T47D (cell line): ENCODE data around the gene ACTA1.

Source experiments
- DNase-seq, 2 experiments: peaks; one replicate each; pipeline versions ENCODE4 v3.0.0 to v3.0.0-alpha.2; 2011 to 2012; ENCODE audit warnings: low read depth in 1 of 2, low spot score in 1 of 2
- JUND ChIP-seq: IDR thresholded peaks from 2 replicates; pipeline ENCODE4 v1.6.1; 2012; ENCODE audit warnings: low read depth
- in situ Hi-C: cut with HindIII; loops from 2 replicates; pipeline ENCODE4 v1.10.0; 2016; ENCODE audit warnings: low sequenced_read_pairs, low pct_unique_long_range_greater_than_20kb

The ACTA1 gene

DNA sequence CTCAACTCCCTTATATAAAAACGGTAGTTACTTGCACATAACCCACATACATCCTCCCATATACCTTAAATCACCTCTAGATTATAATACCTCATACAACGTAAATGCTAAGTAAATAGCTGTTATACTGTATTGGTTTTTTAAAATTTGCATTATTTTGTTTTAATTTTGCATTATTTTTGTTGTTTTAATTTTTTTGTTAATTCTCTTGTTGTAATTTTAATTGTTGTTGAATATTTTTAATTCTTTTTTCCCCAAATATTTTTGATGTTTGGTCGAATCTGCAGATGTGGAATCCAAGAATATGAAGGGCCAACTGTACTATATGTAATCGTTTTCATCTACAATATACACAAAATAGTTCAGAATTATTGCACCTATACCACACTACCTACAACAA, 23.5 kb upstream of the ACTA1 start:
- no peak for DNase-seq
- no peak for TF ChIP-seq JUND
- in situ Hi-C loops = no loop called here

DNA sequence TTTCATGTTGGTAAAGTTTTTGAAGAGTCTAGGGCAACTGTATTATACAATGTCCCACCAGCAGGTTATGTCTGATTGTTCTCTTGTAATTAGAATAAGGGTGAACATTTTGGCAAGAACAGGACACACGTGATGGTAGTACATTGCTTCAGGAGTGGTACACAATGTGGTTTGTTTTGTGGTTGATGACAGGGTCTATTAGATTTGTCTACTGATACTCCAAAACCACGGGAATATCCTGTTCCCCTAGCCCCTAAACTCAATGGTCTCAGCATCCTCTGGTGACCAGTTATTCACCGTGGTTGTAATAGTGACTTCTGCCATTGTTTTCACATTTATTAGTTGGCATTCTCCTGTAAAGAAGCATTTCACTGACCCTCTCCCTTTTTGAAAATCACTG, 22.1 kb upstream of the ACTA1 start:
- no peak for TF ChIP-seq JUND
- in situ Hi-C loops = no loop called here
- no peak for DNase-seq

DNA sequence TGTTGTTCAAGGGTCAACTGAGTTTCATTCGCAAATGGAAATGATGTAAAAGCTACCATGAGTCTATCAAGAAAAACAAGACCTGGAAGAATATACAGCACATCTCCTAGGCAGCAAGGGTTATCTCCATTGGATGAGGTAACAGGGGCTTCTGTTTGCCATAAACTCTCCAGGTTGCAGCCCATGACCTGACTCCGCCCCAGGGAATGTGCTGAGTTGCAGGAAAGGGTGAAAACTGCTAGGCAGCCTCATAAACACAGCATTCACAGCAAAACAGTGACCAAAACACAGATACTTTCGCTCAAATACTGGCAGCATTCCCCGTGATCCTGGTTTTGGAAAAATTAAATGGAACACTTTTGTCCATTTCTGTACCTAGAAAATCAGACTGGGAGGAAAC, 20.2 kb upstream of the ACTA1 start:
- in situ Hi-C loops = no loop called here
- no peak for TF ChIP-seq JUND
- no peak for DNase-seq

DNA sequence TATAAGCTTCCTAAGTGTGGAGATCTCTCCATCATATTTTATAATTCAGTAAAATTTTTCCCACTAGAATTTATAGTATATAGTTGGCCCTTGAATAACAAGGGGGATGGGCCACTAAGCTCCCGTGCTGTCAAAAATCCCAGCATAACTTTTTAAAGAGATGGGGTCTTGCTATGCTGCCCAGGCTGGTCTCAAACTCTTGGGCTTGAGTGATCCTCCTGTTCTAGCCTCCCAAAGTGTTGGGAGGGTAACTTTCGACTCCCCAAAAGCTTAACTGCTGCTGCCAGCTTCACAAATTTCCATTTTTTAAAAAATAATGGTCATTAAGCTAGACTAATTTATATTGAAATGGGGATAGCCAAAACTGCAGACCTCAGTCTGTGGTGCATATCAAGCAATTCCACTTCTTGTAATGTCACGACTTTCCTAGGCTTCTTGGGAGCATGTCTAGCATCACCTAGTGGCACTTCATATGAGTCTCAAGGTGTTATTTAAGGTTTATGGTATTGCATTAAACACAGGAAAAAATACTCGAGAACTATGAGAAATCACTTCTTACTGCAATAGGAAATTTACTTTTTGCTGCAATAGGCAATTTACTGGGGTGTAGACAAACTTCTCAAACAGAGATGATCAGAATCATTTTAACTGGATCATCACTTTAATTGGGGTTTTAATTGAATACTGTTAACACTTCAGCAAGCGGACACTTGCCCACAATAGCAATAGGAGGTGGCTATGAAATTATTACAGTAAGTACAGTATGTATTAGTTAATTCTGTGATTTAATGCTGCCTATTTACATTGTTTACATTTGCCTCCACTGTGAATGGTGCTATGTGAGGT, 19.3 kb upstream of the ACTA1 start:
- in situ Hi-C loops = no loop called here
- no peak for TF ChIP-seq JUND
- DNase-seq = peak; percentile 44 to 75

DNA sequence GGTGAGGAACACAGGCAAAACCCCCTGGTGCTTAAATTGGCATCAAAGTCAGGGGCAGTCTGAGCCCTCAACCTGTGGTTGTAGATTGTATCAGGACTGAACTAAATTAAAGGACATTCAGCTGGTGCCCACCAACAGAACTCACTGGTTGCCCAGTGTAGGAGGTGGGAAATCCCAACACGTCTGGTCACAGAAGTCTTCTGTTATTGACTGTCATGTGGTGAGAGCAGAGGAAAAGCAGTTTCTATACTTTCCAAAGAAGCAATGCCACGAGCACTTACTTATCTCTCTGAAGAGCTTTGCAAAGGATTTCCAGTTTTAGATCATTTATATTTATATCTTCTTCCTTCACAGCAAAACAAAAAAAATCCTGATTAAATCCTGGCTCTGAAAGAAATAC, 15.0 kb upstream of the ACTA1 start:
- TF ChIP-seq JUND = no peak
- in situ Hi-C loops = no loop called here
- DNase-seq = no peak

DNA sequence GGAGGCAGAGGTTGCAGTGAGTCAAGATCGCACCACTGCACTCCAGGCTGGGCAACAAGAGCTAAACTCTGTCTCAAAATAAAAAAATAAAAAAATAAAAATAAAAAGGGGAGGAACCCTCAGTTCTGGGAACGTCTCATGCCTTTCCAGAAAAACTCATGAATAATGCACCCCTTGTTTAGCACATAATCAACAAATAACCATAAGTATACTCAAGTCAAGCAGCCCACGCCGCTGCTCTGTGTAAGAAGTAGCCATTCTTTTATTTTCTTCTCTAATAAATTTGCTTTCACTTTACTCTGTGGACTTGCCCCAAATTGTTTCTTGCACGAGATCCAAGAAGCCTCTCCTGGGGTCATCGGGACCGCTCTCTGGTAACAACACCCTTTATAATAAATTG, 14.5 kb upstream of the ACTA1 start:
- DNase-seq = no peak
- TF ChIP-seq JUND = no peak
- in situ Hi-C loops = no loop called here

DNA sequence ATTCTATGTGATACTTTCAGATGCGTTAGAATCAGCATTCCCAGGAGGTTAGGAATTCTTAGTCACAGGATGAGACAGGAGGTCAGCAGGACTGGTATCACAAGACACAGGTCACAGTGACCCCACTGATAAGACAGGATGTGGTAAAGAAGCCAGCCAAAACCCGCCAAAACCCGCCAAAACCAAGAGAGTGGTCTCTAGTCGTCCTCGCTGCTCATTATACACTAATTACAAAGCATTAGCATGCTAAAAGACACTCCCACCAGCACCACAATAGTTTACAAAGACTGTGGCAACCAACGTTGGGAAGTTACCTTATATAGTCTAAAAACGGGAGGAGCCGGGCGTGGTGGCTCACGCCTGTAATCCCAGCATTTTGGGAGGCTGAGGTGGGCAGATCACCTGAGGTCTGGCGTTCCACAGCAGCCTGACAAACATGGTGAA, 13.9 kb upstream of the ACTA1 start:
- TF ChIP-seq JUND = no peak
- in situ Hi-C loops = no loop called here
- no peak for DNase-seq

DNA sequence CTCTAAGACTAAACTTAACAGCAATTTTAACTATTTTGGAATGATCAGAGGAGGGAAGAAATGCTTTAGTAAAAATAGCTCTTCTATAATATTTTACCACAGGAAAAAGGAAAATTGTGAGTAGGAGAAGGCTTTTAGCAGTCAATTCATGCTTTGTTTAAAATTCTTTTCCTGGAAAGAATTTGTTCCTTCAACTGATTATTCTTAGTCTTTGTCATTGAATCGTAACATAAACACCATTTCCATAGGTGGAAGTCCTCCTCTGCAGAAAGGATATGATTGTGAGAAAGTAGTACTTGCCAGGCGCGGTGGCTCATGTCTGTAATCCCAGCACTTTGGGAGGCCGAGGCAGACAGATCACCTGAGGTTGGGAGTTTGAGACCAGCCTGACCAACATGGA, 11.9 kb upstream of the ACTA1 start:
- in situ Hi-C loops = no loop called here
- DNase-seq = no peak
- no peak for TF ChIP-seq JUND

DNA sequence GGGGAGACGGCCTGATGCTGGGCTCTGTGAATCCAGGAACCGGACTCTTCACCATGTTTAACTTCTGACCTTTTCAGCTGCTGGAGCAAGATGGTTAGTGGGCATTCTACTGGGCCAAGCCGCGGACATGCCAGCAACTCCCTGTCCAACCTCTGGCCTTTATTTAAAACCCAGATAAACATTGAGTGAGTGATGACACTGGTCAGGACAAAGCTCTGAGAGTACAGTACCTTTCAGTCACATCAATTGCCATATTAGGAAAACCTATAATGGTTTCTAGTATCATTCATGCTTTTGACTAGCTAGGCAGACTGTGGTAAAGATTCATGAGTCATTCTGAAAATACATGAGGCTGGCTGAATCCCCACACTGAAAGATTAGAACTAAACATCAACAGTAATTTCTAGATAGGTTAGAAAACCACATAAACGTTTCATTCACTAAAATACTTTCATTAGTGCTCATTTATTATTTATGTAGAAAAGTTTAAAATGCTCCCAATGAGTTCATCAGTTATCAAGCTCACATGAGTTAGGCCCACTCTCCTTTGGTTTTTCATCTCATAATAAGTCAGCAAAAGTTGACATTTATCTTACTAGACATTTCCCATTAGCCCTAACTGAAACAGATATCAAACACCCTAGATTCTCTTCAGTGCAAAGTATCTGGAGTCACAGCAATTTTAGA, 7.1 kb upstream of the ACTA1 start:
- in situ Hi-C loops = no loop called here
- no peak for TF ChIP-seq JUND
- no peak for DNase-seq

DNA sequence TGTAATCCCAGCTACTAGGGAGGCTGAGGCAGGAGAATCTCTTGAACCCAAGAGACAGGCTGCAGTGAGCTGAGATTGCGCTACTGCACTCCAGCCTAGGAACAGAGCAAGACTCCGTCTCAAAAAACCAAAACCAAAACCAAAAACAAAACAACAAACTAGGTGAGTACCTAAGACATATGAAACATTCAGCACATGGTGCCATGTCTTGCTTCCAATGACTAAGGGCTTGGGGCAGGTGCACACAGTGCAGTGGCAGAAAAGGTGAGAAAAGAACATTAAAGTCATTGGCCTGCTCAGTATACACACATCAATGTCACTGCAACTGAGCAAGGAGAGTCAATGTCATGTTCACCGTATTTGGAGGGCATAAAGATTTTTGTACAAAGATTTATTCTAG, 4.1 kb upstream of the ACTA1 start:
- in situ Hi-C loops = no loop called here
- no peak for TF ChIP-seq JUND

DNA sequence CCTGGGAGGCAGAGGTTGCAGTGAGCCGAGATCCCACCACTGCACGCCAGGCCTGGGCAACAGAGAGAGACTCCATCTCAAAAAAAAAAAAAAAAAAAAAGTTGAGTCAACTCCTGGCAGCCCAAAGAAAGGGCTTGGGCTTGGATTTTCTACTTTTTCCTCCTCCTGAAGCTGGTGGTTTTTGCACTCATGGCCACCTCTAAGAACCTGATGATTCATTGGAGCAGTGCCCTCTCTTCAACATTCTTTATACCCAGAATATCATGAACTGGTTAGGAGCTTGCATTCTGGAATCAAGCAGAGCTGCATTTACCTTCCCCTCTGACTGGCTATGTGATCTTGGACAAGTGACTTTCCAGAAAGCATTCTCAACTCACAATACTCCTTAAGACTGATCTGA, 3.5 kb upstream of the ACTA1 start:
- in situ Hi-C loops = no loop called here
- TF ChIP-seq JUND = no peak
- no peak for DNase-seq

More for the DNA sequence above, 4.1 kb upstream of the ACTA1 start:
- DNase-seq = no peak

DNA sequence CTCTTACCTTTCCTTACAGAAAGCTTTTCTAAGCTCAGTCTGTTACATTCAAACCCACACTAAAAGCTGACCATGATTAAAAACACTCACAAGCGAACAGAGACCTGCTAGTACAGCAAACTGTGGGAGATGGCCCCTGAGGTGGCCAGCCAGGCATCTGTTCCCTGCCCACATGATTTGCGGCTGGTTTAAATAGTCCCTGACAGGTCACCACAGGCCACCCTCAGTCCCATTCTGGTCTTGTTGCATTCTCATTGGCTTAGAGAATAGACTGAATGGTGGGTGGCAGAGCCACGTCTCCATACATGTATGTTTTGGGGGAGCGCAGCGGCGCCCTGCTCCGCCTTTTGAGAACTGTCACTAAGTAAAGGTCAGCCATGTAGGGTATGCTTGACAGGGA, 2.3 kb upstream of the ACTA1 start:
- TF ChIP-seq JUND = no peak
- in situ Hi-C loops = no loop called here
- no peak for DNase-seq

DNA sequence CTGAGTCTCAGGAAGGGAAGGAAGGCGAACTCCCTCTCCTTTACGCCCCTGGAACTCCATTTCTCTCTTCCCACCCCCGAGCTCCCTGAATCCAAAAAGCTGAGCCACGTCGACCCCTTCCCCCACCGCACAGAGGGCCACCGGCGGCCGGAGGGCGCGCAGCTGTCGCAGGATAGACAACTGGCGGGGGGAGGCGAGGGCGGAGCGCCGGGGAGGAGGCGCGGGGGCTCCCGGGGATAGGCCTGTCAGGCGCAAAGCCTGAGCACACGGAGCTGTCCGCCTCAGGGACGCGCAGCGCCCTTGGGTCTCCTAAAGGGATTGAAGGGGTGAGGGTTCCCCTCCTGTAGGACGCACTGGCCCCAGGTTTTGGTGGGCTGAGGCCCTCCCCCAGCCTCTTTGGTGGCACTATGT, 752 bp upstream of the ACTA1 start:
- in situ Hi-C loops = no loop called here
- no peak for DNase-seq
- no peak for TF ChIP-seq JUND

DNA sequence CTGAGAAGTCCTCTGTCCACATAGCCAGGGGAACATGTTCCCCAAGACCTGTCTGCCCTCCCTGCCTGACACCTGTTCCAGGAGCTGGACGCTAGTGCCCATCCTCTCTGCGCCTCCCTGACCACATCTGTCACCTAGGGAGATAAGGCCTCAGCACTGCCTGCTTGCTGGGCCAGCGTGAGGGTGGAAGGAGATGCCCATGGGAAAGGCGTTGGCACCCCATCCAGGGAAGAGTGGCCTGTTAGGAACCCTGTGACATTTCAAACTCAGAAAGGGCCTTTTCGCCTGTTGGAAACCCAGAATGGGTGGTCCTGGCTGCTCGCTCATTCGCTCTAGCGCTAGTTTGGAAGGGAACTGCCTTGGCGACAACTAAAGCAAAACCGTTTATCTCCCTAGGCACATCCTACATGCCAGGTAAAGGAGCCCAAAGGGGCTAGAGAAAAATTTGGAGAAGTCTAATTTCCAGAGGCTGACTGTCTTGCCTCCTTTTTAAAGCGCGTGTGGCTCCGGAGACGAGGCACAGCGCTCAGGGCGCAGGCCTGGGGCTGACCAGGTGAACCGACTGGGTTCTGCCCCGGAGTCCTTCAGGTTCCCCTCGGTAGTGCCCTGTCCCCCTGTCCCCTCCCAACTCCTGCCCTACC, 410 bp downstream of the ACTA1 start:
- in situ Hi-C loops = no loop called here
- TF ChIP-seq JUND = no peak
- no peak for DNase-seq
